Lower lobe of right lung (tissue), 2 donors: ENCODE results near the gene YAP1. TPM values are rescaled to one million over a fixed set of nuclear protein-coding genes. Genes with fewer than 3 reads are reported as not detected.
"Not testable (repeated sequence)": the region's sequence is repeated elsewhere in the genome, so short reads cannot be mapped to it uniquely, and the experiment has no call there.

Experiments used
- ATAC-seq, 2 donors: fragments of 200-7000 bp; cut with Tn5 transposase; one replicate each; pipeline ENCODE4 v1.9.1; 2020 to 2022; ENCODE audit warnings: mild to moderate bottlenecking in 2 of 2, moderate library complexity in 2 of 2
- DNase-seq: peaks from one replicate; pipeline ENCODE4 v3.0.0-alpha.2; 2020
- H3K27ac ChIP-seq: fragments of 200-600 bp; one replicate; pipeline ENCODE4 v1.8.0; 2022
- H3K27me3 ChIP-seq: fragments of 200-600 bp; one replicate; pipeline ENCODE4 v1.8.0; 2022; ENCODE audit warnings: low read depth
- H3K36me3 ChIP-seq: fragments of 200-600 bp; one replicate; pipeline ENCODE4 v1.8.0; 2022; ENCODE audit warnings: mild to moderate bottlenecking
- H3K4me1 ChIP-seq: fragments of 200-600 bp; one replicate; pipeline ENCODE4 v1.8.0; 2022
- H3K4me3 ChIP-seq: fragments of 200-600 bp; one replicate; pipeline ENCODE4 v1.8.0; 2022; ENCODE audit warnings: mild to moderate bottlenecking
- H3K9me3 ChIP-seq: fragments of 200-600 bp; one replicate; pipeline ENCODE4 v1.8.0; 2022
- CTCF ChIP-seq: fragments of 200-600 bp; IDR thresholded peaks from one replicate; pipeline ENCODE4 v1.8.0; 2022; ENCODE audit warnings: antibody characterized with exemption, mild to moderate bottlenecking
- intact Hi-C: fragments of 100-400 bp; cut with DNase I; formaldehyde crosslinking; loops from one replicate; pipeline ENCODE4 v1.11.0; 2022
- total RNA-seq: library from RNA; stranded (reverse); fragmentation: NEBNext Ultra II Directional; extraction: Animal tissue kit (Norgen Biotek cat#: 25700); gene quantifications from one replicate; pipeline ENCODE4 v1.2.1, GENCODE V29; 2021
- donor health status: DM: no; HTN: yes; CAD: no; lungs with severe emphysema.

The YAP1 gene
- total RNA-seq, 1 donor from 2014 or later, result 105 TPM

- Histone ChIP-seq H3K36me3 (no peaks in the 10 kb centered on the region), H3K27me3 (no peaks in the 10 kb centered on the region), H3K4me3 (no peak overlapping the region), H3K9me3 (no peaks in the 10 kb centered on the region), H3K27ac (no peak overlapping the region), H3K4me1 (no peaks in the 10 kb centered on the region)
- intact Hi-C loops, result no loop called here
- ATAC-seq (no peak), DNase-seq (no peak)
- TF ChIP-seq CTCF, result no peak
Measured at GRCh38 chr11:102256251-102256650, 146.0 kb downstream of the YAP1 start.

GRCh38 chr11:102260241-102260640 is 150.0 kb downstream of the YAP1 start:
- H3K27me3 ChIP-seq, result no peaks in the 10 kb centered on the region
- H3K36me3 ChIP-seq, result no peaks in the 10 kb centered on the region
- intact Hi-C loops, result no loop called here
- no peak overlapping the region for H3K4me3 ChIP-seq
- no peaks in the 10 kb centered on the region for H3K4me1 ChIP-seq
- DNase-seq (no peak), ATAC-seq (no peak)
- no peaks in the 10 kb centered on the region for H3K9me3 ChIP-seq
- H3K27ac ChIP-seq, result no peak overlapping the region
- no peak for TF ChIP-seq CTCF

GRCh38 chr11:102263379-102264003 is 153.2 kb downstream of the YAP1 start:
- DNase-seq, result no peak
- H3K4me1 ChIP-seq, result no peaks in the 10 kb centered on the region
- peaks cover 4% of the 10 kb centered on the region for H3K27me3 ChIP-seq
- intact Hi-C loops, result no loop called here
- no peak overlapping the region for H3K27ac ChIP-seq
- H3K4me3 ChIP-seq, result no peak overlapping the region
- H3K9me3 ChIP-seq, result no peaks in the 10 kb centered on the region
- no peak for TF ChIP-seq CTCF
- H3K36me3 ChIP-seq, result no peaks in the 10 kb centered on the region
- ATAC-seq, result no peak

- H3K27me3 ChIP-seq, H3K27ac ChIP-seq, ATAC-seq, H3K4me3 ChIP-seq, DNase-seq, H3K36me3 ChIP-seq, H3K4me1 ChIP-seq, intact Hi-C loops, H3K9me3 ChIP-seq: not testable (repeated sequence)
Measured at GRCh38 chr11:102264704-102265103, 154.5 kb downstream of the YAP1 start.

GRCh38 chr11:102266099-102266498 is 155.9 kb downstream of the YAP1 start:
- ATAC-seq, result no peak
- intact Hi-C loops, result no loop called here
- no peak for DNase-seq

More at GRCh38 chr11:102266099-102266498, 155.9 kb downstream of the YAP1 start:
- TF ChIP-seq CTCF, result no peak
- peaks cover 7% of the 10 kb centered on the region for H3K27me3 ChIP-seq
- no peak overlapping the region for H3K27ac ChIP-seq
- no peaks in the 10 kb centered on the region for H3K9me3 ChIP-seq
- H3K4me1 ChIP-seq, result peaks cover 8% of the 10 kb centered on the region
- no peaks in the 10 kb centered on the region for H3K36me3 ChIP-seq
- no peak overlapping the region for H3K4me3 ChIP-seq
